ENCODE data around the gene MAP2K6.

The MAP2K6 gene

DNA sequence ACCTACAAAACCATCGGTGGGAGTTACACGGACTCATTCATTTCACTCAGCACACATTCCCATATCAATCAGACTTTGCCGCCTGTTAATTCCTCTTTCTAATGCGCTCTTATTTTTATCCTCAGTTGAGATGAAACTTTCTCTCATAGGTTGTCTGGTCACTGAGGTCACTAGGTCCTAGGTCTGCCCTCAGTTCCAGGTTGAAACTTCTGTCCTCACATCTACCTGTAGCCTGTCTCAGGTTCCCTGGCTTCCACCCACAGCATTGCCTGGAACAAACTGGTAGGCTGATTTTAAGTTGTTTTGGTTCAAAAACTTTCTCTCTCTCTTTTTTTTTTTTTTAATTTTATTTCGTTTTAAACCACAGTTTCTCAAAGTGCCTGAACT, 119.7 kb downstream of the MAP2K6 start:
- no peak for DNase-seq (ENCODE audit: low read depth in 2 of 2)

- DNase-seq (ENCODE audit: low read depth in 2 of 2), result no peak
These were observed 120.6 kb downstream of the MAP2K6 start for GRCh38 chr17:69535016-69535570.

GRCh38 chr17:69538795-69539194, 124.3 kb downstream of the MAP2K6 start:
- no peak for DNase-seq (ENCODE audit: low read depth in 2 of 2)

GRCh38 chr17:69539274-69539673, 124.8 kb downstream of the MAP2K6 start:
- DNase-seq (ENCODE audit: low read depth in 2 of 2), result no peak

- peak; percentile 12 to 18 for DNase-seq (ENCODE audit: low read depth in 2 of 2)
These were observed 125.4 kb downstream of the MAP2K6 start for GRCh38 chr17:69539781-69540319.

- no peak for DNase-seq (ENCODE audit: low read depth in 2 of 2)
These were observed 125.9 kb downstream of the MAP2K6 start for GRCh38 chr17:69540356-69540755.

GRCh38 chr17:69547230-69547629, 132.7 kb downstream of the MAP2K6 start:
- DNase-seq (ENCODE audit: low read depth in 2 of 2), result no peak

- DNase-seq (ENCODE audit: low read depth in 2 of 2), result no peak
These were observed 133.4 kb downstream of the MAP2K6 start for GRCh38 chr17:69547947-69548346.

DNA sequence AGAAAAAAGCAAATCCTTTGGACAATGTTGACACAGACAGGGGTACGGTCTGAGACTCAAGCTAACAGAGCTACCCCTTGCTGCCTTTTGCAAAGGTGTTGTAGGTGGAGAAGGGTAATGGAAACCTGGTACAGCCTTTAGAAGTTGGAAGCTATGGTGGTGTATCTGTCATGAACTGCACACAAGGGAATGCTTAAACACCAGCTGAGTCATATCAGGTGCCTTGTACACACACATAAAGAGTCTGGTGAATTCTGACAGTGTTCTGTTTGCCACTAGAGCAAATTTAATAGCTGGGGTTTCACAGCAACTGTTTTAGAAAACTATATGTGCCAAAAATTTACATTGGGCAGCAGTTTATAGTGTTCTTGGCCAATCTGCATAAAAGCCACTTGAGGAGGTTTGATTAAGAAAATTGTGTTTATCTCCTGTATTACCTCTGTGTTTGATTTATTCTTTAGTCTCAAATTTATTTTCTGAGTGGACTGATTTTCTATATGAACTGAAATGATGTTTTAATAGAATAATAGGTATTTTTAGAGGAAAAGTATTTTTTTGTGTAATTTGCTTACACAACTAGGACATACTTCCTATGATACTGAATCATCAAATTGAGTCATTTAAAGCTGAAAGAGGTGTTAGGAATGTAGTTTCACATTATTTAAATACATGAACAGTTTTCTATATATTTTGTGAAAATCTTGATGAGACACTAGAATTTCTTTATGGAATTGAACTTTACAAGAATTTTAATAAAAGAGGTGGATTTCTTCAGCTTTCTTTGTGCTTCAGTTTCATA, 136.9 kb downstream of the MAP2K6 start:
- DNase-seq (ENCODE audit: low read depth in 2 of 2), result no peak

- DNase-seq (ENCODE audit: low read depth in 2 of 2), result no peak
These were observed 138.6 kb downstream of the MAP2K6 start for GRCh38 chr17:69552986-69553667.

DNA sequence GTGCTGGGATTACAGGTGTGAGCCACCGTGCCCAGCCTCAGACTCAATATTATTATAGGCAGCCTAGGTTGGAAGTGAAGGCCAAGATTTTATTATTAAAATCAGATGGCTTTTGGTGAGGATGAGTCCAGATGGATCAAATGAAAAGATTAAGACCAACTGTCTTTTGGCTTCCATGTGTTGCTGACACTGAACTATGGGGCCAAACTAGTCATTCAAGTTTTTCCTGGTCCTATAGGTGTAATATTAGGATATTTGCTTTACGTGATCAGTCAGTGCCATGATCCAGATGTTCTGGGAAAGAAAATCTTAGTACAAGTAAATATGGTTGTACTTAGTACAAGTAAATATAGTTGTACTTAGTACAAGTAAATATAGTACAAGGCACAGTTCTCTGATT, 140.6 kb downstream of the MAP2K6 start:
- no peak for DNase-seq (ENCODE audit: low read depth in 2 of 2)

- no peak for DNase-seq (ENCODE audit: low read depth in 2 of 2)
These were observed 142.8 kb downstream of the MAP2K6 start for GRCh38 chr17:69557339-69557738.

DNA sequence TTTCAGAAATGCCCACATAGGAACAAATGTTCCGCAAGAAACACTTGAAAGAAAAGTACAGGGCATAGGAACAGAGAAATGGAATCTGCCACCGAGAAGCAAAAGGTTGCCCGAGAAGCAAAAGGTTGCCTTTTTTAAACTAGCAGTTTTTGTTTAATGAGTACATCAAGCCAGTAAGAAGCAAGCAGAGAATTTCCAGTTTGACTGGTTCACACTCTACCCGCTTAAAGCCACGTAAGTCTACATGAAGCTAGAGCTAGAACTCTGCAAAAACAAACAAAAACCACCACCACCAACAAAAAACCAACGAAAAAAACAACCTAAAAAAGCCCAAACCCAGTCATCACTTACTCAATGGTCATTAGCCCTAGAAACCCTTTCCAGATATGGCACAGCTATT, 144.3 kb downstream of the MAP2K6 start:
- no peak for DNase-seq (ENCODE audit: low read depth in 2 of 2)

DNA sequence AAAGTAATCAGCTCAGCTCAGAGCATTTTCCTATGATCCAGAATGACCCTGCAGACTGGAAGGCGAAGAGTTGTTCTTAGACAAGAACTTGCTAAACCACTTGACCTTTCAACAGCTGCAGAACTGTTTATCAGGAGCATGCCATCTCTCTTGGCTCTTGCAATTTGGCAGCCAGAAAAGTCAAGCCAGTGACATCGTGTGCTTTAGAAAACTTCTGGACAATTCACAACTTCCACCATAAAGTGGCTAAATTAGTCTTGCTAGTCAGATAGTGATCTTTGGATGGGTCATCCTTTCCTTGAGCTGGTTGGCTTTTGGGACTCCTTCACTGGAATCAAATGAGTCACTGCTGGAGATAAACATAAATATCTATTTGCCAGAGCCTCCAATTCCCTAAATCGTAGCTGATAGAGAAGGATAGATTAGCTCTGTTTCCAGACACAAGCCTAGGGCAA, 146.5 kb downstream of the MAP2K6 start:
- no peak for DNase-seq (ENCODE audit: low read depth in 2 of 2)

DNA sequence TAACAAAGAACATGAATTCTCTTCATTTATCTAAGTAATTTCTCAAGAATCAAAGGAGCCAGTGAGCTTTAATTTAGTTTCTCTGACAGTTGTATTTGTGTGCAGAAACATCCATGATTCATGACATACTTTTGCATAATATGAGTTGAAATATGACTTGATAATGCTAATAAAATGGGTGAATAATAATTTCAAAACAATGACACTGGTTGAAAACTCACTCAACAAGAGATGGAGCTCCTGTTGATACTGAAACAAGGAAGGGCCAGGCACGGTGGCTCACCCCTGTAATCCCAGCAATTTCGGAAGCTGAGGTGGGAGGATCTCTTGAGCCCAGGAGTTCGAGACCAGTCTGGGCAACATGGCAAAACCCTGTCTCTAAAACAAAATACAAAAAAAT, 147.0 kb downstream of the MAP2K6 start:
- DNase-seq (ENCODE audit: low read depth in 2 of 2), result no peak

- no peak for DNase-seq (ENCODE audit: low read depth in 2 of 2)
These were observed 150.9 kb downstream of the MAP2K6 start for GRCh38 chr17:69565447-69565846.

- no peak for DNase-seq (ENCODE audit: low read depth in 2 of 2)
These were observed 152.6 kb downstream of the MAP2K6 start for GRCh38 chr17:69567130-69567529.

- no peak for DNase-seq (ENCODE audit: low read depth in 2 of 2)
These were observed 158.2 kb downstream of the MAP2K6 start for GRCh38 chr17:69572747-69573146.

GRCh38 chr17:69573396-69573795, 158.9 kb downstream of the MAP2K6 start:
- DNase-seq (ENCODE audit: low read depth in 2 of 2), result no peak

- DNase-seq (ENCODE audit: low read depth in 2 of 2), result peak in 1 of 2 experiments; percentile 12
These were observed 160.0 kb downstream of the MAP2K6 start for GRCh38 chr17:69574257-69575197.

- peak; percentile 72 for DNase-seq (ENCODE audit: low read depth in 2 of 2)
These were observed 160.9 kb downstream of the MAP2K6 start for GRCh38 chr17:69575346-69575761.

Measured in fibroblast of skin of left biceps (primary cell).